Measurements from ENCODE around the gene CDKAL1. TPM values are rescaled to one million over a fixed set of nuclear protein-coding genes. Genes with fewer than 3 reads are reported as not detected.
"Not testable (repeated sequence)": the region's sequence is repeated elsewhere in the genome, so short reads cannot be mapped to it uniquely, and the experiment has no call there.

CDKAL1 gene
- total RNA-seq, 1 donor from 2014 or later, result 24.8 TPM

- no peaks in the 10 kb centered on the region for H3K27me3 Mint-ChIP-seq (ENCODE audit: unreplicated experiment)
- no peaks in the 10 kb centered on the region for H3K9me3 Mint-ChIP-seq (ENCODE audit: unreplicated experiment)
- no peak overlapping the region for H3K27ac Mint-ChIP-seq (ENCODE audit: unreplicated experiment)
- DNase-seq, result no peak
- no peaks in the 10 kb centered on the region for H3K36me3 Mint-ChIP-seq (ENCODE audit: unreplicated experiment)
- no peak for TF ChIP-seq CTCF (IDR thresholded peaks at IDR 0.05; ENCODE audit: partially characterized antibody, unreplicated experiment)
- H3K4me3 Mint-ChIP-seq (ENCODE audit: unreplicated experiment), result no peak overlapping the region
- peaks cover 17% of the 10 kb centered on the region for H3K4me1 Mint-ChIP-seq (ENCODE audit: low read depth, unreplicated experiment)
Observed at GRCh38 chr6:20605061-20605460, 70.8 kb downstream of the CDKAL1 start.

DNA sequence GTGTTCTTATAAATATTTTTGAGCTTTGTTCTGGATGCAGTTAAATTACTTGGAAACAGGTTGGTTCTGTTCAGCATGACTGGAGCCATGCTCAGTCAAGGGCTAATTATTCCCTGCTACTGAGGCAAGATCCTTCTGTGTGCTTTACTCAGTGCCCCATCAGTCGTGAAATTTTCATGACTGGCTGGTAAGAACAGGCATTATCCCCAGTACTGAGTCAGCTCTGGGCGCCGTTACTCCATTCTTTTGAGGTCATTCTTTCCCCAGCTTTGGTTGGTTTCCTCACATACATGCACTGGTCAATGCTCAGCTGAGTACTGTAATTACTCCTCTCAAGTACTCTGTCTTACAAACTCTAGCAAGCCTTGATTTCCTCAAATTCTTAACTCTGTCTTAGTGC is 71.3 kb downstream of the CDKAL1 start:
- H3K36me3 Mint-ChIP-seq (ENCODE audit: unreplicated experiment), result no peaks in the 10 kb centered on the region
- H3K27me3 Mint-ChIP-seq (ENCODE audit: unreplicated experiment), result no peaks in the 10 kb centered on the region

DNA sequence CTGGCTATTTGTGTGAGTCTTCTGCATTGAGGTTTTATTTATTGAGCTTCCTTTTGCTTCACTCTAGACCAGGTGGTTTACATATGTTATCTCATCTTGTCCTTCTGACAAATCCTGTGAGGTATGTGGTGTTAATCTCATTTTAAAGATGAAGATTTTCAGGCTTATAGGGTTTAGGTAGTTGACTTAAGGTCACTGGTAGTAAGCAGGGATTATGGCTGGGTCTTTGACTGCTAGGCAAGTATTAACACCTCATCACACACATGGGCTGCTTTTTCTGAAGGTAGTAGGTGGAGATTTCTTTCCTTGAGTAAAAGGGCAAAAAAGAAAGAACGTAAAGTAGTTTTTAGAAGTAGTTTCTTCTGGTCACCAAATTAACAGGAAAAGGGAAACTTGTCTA is 72.6 kb downstream of the CDKAL1 start:
- TF ChIP-seq CTCF (IDR thresholded peaks at IDR 0.05; ENCODE audit: partially characterized antibody, unreplicated experiment), result no peak
- no peak for DNase-seq
- H3K27ac Mint-ChIP-seq (ENCODE audit: unreplicated experiment), result no peak overlapping the region
- no peaks in the 10 kb centered on the region for H3K36me3 Mint-ChIP-seq (ENCODE audit: unreplicated experiment)
- peaks cover 12% of the 10 kb centered on the region for H3K4me1 Mint-ChIP-seq (ENCODE audit: low read depth, unreplicated experiment)
- H3K9me3 Mint-ChIP-seq (ENCODE audit: unreplicated experiment), result no peaks in the 10 kb centered on the region
- no peak overlapping the region for H3K4me3 Mint-ChIP-seq (ENCODE audit: unreplicated experiment)
- H3K27me3 Mint-ChIP-seq (ENCODE audit: unreplicated experiment), result no peaks in the 10 kb centered on the region

More for the DNA sequence above, 71.3 kb downstream of the CDKAL1 start:
- TF ChIP-seq CTCF (IDR thresholded peaks at IDR 0.05; ENCODE audit: partially characterized antibody, unreplicated experiment), result no peak
- H3K4me3 Mint-ChIP-seq (ENCODE audit: unreplicated experiment), result no peak overlapping the region
- DNase-seq, result no peak
- no peak overlapping the region for H3K27ac Mint-ChIP-seq (ENCODE audit: unreplicated experiment)
- H3K4me1 Mint-ChIP-seq (ENCODE audit: low read depth, unreplicated experiment), result peaks cover 17% of the 10 kb centered on the region
- no peaks in the 10 kb centered on the region for H3K9me3 Mint-ChIP-seq (ENCODE audit: unreplicated experiment)

GRCh38 chr6:20608356-20608755 is 74.1 kb downstream of the CDKAL1 start:
- H3K36me3 Mint-ChIP-seq (ENCODE audit: unreplicated experiment), result no peaks in the 10 kb centered on the region
- DNase-seq, result no peak
- no peak overlapping the region for H3K27ac Mint-ChIP-seq (ENCODE audit: unreplicated experiment)
- no peak overlapping the region for H3K4me3 Mint-ChIP-seq (ENCODE audit: unreplicated experiment)
- H3K4me1 Mint-ChIP-seq (ENCODE audit: low read depth, unreplicated experiment), result peaks cover 16% of the 10 kb centered on the region
- TF ChIP-seq CTCF (IDR thresholded peaks at IDR 0.05; ENCODE audit: partially characterized antibody, unreplicated experiment), result no peak
- peaks cover 2% of the 10 kb centered on the region for H3K27me3 Mint-ChIP-seq (ENCODE audit: unreplicated experiment)
- no peaks in the 10 kb centered on the region for H3K9me3 Mint-ChIP-seq (ENCODE audit: unreplicated experiment)

DNA sequence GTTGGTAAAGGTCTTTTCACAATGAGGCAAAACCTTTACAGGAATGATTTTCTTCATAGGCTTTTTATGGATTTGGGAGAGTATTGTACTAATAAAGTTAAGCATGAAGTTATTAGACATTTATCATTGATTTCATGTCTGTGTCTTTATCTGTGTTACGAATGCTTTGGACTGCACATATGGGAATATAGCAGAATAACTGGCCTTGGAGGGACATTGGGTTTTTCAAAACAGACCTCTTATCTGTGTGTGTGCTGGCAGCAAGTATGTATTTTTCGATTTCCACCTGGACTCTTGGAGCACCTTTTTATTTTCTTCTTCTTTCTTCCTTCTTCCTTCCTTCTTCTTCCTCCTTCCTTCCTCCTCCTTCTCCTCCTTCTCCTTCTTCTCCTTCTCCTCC is 74.6 kb downstream of the CDKAL1 start:
- H3K4me3 Mint-ChIP-seq (ENCODE audit: unreplicated experiment), result no peak overlapping the region
- peaks cover 2% of the 10 kb centered on the region for H3K27me3 Mint-ChIP-seq (ENCODE audit: unreplicated experiment)
- no peaks in the 10 kb centered on the region for H3K36me3 Mint-ChIP-seq (ENCODE audit: unreplicated experiment)
- DNase-seq, result no peak
- no peak for TF ChIP-seq CTCF (IDR thresholded peaks at IDR 0.05; ENCODE audit: partially characterized antibody, unreplicated experiment)
- H3K4me1 Mint-ChIP-seq (ENCODE audit: low read depth, unreplicated experiment), result peaks cover 17% of the 10 kb centered on the region
- no peak overlapping the region for H3K27ac Mint-ChIP-seq (ENCODE audit: unreplicated experiment)
- H3K9me3 Mint-ChIP-seq (ENCODE audit: unreplicated experiment), result no peaks in the 10 kb centered on the region

GRCh38 chr6:20609924-20610323 is 75.7 kb downstream of the CDKAL1 start:
- not testable (repeated sequence) for H3K36me3 Mint-ChIP-seq (ENCODE audit: unreplicated experiment); H3K4me3 Mint-ChIP-seq (ENCODE audit: unreplicated experiment); DNase-seq; H3K27ac Mint-ChIP-seq (ENCODE audit: unreplicated experiment); H3K9me3 Mint-ChIP-seq (ENCODE audit: unreplicated experiment); H3K27me3 Mint-ChIP-seq (ENCODE audit: unreplicated experiment)
- H3K4me1 Mint-ChIP-seq (ENCODE audit: low read depth, unreplicated experiment), result peaks cover 17% of the 10 kb centered on the region

All from glutamatergic neuron (in vitro differentiated cells).